ACC112 (cell line): ENCODE results near the gene FAM217A.
"Not testable (repeated sequence)": the region's sequence is repeated elsewhere in the genome, so short reads cannot be mapped to it uniquely, and the experiment has no call there.

ENCODE experiments used
- H2AFZ ChIP-seq: fragments of 200-600 bp; sonication (generic); one replicate; pipeline ENCODE4 v1.6.0; 2017; ENCODE audit warnings: antibody characterized with exemption, low read length; ENCODE audit not compliant: unreplicated experiment
- H3K27ac ChIP-seq: fragments of 200-600 bp; sonication (generic); 2 replicates; pipeline ENCODE4 v1.5.1; 2014; ENCODE audit warnings: low read depth, mild to moderate bottlenecking, antibody characterized with exemption, low read length, moderate library complexity
- H3K27me3 ChIP-seq: fragments of 200-600 bp; sonication (generic); 2 replicates; pipeline ENCODE4 v1.6.1; 2014; ENCODE audit warnings: mild to moderate bottlenecking, antibody characterized with exemption, low read length, moderate library complexity, mixed read lengths; ENCODE audit not compliant: insufficient read depth
- H3K36me3 ChIP-seq: fragments of 200-600 bp; sonication (generic); 2 replicates; pipeline ENCODE4 v1.6.1; 2016; ENCODE audit warnings: mild to moderate bottlenecking, antibody characterized with exemption, low read length, moderate library complexity, mixed read lengths; ENCODE audit not compliant: insufficient read depth
- H3K4me1 ChIP-seq: fragments of 200-600 bp; sonication (generic); one replicate; pipeline ENCODE4 v1.6.1; 2016; ENCODE audit warnings: low read length, mixed read lengths; ENCODE audit not compliant: insufficient read depth, unreplicated experiment, control insufficient read depth
- H3K4me3 ChIP-seq: fragments of 200-600 bp; sonication (generic); 2 replicates; pipeline ENCODE4 v1.5.1; 2014; ENCODE audit warnings: mild to moderate bottlenecking, low read depth, low read length
- H3K79me2 ChIP-seq: fragments of 200-600 bp; sonication (generic); one replicate; pipeline ENCODE4 v1.6.0; 2016; ENCODE audit warnings: low read length; ENCODE audit not compliant: control insufficient read depth, unreplicated experiment, insufficient read depth

Gene FAM217A

DNA sequence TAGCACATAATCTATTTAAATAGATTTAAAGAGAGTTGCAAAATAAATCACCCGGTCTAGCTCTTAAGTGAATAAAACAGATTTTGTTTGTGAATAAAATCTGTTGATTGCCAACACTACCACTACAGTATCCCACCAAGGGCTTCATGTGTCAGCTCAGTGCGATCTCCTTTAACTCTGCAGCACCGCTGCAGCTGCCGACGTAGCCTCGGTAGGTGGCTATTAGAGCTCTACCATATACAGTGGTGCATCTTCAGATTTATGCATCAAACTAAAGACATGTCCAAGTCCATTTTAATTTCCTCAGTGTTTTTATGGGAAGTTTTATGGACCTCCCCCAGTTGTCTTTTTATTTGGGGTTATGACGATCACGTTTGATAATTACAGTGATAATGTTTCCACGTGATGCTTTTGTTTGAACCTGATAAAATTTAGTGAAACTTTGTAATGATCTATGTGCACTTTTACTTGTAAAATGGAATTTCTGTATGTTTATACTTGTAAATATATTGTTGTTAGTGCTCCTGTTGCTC, 29.7 kb upstream of the FAM217A start:
- no peaks in the 10 kb centered on the region for H3K27me3 ChIP-seq
- H2AFZ ChIP-seq: no peak overlapping the region
- no peak overlapping the region for H3K27ac ChIP-seq

GRCh38 chr6:4107873-4108272, 28.9 kb upstream of the FAM217A start:
- Histone ChIP-seq H3K4me3 (no peak overlapping the region), H3K36me3 (no peaks in the 10 kb centered on the region), H2AFZ (no peak overlapping the region), H3K27ac (no peak overlapping the region), H3K27me3 (no peaks in the 10 kb centered on the region), H3K79me2 (no peaks in the 10 kb centered on the region), H3K4me1 (no peaks in the 10 kb centered on the region)

More for the DNA sequence above, 29.7 kb upstream of the FAM217A start:
- H3K79me2 ChIP-seq: no peaks in the 10 kb centered on the region
- H3K36me3 ChIP-seq: no peaks in the 10 kb centered on the region
- no peak overlapping the region for H3K4me3 ChIP-seq
- H3K4me1 ChIP-seq: no peaks in the 10 kb centered on the region

DNA sequence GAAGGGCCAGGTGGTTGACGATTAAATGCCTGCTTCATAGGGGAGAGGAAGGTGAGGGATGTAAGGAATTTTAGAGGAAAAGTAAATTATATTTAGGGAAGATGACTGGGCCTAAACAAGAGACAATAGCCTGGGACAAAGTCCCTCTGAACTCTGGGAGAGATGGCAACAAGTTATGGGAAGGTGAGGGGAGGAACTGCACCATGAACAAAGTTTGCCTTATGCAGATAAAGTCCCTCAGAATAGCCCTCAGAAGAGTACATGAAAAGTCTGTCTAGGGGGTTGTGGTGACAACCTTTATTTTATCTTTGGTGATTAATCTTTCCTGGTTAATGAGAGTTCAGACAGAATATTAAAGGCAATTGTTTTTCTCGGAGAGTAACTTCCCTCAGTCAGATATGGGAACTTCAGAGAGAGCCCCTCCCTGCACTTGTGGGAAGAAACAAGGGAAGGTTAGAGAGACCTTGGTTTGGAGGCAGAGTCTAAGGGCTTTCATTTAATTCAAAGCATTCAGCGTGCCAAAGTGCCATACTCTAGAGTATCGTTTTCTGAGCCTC, 27.1 kb upstream of the FAM217A start:
- no peak overlapping the region for H3K27ac ChIP-seq
- no peaks in the 10 kb centered on the region for H3K27me3 ChIP-seq
- no peak overlapping the region for H2AFZ ChIP-seq
- H3K79me2 ChIP-seq: no peaks in the 10 kb centered on the region
- H3K4me3 ChIP-seq: no peak overlapping the region
- H3K4me1 ChIP-seq: no peaks in the 10 kb centered on the region
- H3K36me3 ChIP-seq: no peaks in the 10 kb centered on the region

GRCh38 chr6:4103929-4104328, 25.0 kb upstream of the FAM217A start:
- Histone ChIP-seq H3K27me3 (no peaks in the 10 kb centered on the region), H3K4me1 (no peaks in the 10 kb centered on the region), H3K79me2 (no peaks in the 10 kb centered on the region), H3K36me3 (no peaks in the 10 kb centered on the region), H2AFZ (no peak overlapping the region), H3K4me3 (no peak overlapping the region), H3K27ac (no peak overlapping the region)

DNA sequence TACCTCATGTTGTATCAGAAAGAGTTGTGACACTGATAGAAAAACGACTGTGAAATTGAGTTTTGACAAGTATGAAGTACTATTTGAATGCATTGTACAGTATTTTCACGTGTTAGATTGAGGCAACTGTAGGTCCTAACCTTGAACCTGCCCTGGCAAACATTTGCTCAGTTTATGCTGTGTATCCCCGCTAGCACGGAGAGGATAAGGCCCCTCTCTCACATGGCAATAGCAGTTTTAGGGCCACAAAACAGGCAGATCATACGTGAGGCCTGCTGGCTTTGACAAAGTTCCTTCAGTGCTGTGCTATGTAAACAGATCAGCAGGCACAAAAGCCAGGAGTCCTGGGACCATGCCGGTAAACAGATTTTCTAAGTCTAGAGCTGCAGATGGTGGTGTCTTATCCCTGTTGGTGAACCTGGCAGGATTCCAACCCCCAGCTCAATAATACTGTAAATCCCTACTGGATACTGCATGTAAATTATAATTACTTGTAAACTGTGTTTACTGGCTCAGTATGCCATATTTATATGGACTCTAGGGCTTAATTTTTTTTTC, 23.8 kb upstream of the FAM217A start:
- H3K4me3 ChIP-seq: no peak overlapping the region
- H2AFZ ChIP-seq: no peak overlapping the region

DNA sequence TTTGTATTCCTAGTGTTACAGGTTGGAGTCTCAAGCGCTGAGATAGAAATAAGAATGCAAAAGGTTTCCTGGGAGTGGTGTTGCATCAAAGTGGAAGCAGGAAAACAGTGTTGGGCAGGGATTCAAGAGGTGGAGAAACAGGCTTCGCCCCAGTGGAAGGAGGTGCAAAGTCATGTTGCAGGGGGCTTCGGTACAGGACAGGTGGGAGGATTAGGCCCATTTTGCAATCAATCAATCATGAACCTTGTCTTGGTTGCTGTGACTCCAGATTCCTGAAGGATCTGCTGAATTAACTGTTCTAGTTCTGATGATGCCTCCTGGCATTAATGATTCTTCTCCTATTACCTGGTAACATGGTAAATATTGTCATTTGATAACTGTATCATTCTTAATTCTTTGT, 22.4 kb upstream of the FAM217A start:
- no peak overlapping the region for H3K27ac ChIP-seq
- H3K79me2 ChIP-seq: no peaks in the 10 kb centered on the region
- H3K4me1 ChIP-seq: no peaks in the 10 kb centered on the region
- H3K27me3 ChIP-seq: no peaks in the 10 kb centered on the region
- H2AFZ ChIP-seq: no peak overlapping the region
- no peaks in the 10 kb centered on the region for H3K36me3 ChIP-seq
- no peak overlapping the region for H3K4me3 ChIP-seq

More for the DNA sequence above, 23.8 kb upstream of the FAM217A start:
- Histone ChIP-seq H3K79me2 (no peaks in the 10 kb centered on the region), H3K27ac (no peak overlapping the region), H3K4me1 (no peaks in the 10 kb centered on the region), H3K36me3 (no peaks in the 10 kb centered on the region), H3K27me3 (no peaks in the 10 kb centered on the region)

DNA sequence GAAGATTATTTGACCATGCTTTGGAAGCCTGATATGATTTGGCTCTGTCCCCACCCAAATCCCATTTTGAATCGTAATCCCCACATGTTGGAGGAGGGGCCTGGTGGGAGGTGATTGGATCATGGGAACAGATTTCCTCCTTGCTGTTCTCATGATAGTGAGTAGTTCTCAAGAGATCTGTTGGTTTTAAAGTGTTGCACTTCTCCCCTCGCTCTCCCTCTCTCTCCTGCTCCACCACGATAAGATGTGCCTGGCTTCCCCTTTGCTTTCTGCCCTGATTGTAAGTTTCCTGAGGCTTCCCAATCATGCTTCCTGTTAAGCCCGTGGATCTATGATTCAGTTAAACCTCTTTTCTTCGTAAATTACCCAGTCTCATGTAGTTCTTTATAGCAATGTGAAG, 21.7 kb upstream of the FAM217A start:
- no peaks in the 10 kb centered on the region for H3K36me3 ChIP-seq
- H3K27ac ChIP-seq: no peak overlapping the region
- no peak overlapping the region for H3K4me3 ChIP-seq
- H3K27me3 ChIP-seq: no peaks in the 10 kb centered on the region
- H2AFZ ChIP-seq: no peak overlapping the region
- H3K4me1 ChIP-seq: no peaks in the 10 kb centered on the region
- no peaks in the 10 kb centered on the region for H3K79me2 ChIP-seq

DNA sequence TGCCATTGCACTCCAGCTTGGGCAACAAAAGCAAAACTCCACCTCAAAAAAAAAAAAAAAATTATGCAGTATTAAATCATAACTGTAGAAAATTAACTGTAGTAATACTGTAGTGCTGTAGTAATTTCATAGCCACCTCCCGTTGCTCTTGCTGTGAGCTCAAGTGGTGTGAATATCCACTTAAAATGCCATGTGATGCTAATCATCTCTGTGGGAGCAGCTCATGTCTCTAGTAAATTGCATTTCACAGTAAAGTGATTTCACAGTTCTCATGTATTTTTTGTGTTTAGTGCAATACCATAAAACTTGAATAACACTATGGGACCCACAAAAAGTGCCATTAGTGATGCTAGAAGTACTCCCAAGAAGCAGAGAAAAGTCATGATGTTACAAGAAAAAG, 14.4 kb upstream of the FAM217A start:
- H3K27ac ChIP-seq: no peak overlapping the region
- no peaks in the 10 kb centered on the region for H3K4me1 ChIP-seq

GRCh38 chr6:4091941-4092340, 13.0 kb upstream of the FAM217A start:
- Histone ChIP-seq H3K27ac (no peak overlapping the region), H3K79me2 (no peaks in the 10 kb centered on the region), H2AFZ (no peak overlapping the region), H3K36me3 (no peaks in the 10 kb centered on the region), H3K4me3 (no peak overlapping the region), H3K4me1 (no peaks in the 10 kb centered on the region), H3K27me3 (no peaks in the 10 kb centered on the region)

More for the DNA sequence above, 14.4 kb upstream of the FAM217A start:
- no peaks in the 10 kb centered on the region for H3K79me2 ChIP-seq
- no peak overlapping the region for H2AFZ ChIP-seq
- H3K36me3 ChIP-seq: no peaks in the 10 kb centered on the region
- H3K4me3 ChIP-seq: no peak overlapping the region
- no peaks in the 10 kb centered on the region for H3K27me3 ChIP-seq

DNA sequence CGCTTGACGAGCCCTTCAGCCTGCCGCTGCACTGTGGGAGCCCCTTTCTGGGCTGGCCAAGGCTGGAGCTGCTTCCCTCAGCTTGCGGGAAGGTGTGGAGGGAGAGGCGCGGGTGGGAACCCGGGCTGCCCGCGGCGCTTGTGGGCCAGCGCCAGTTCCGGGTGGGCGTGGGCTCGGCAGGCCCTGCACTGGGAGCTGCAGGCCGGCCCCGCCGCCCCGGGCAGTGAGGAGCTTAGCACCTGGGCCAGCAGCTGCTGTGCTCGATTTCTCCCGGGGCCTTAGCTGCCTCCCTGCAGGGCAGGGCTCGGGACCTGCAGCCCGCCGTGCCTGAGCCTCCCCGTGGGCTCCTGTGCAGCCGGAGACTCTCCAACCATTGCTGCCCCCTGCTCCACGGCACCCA, 11.1 kb upstream of the FAM217A start:
- not testable (repeated sequence) for H3K79me2 ChIP-seq, H3K27ac ChIP-seq, H2AFZ ChIP-seq, H3K27me3 ChIP-seq, H3K36me3 ChIP-seq, H3K4me1 ChIP-seq, H3K4me3 ChIP-seq

DNA sequence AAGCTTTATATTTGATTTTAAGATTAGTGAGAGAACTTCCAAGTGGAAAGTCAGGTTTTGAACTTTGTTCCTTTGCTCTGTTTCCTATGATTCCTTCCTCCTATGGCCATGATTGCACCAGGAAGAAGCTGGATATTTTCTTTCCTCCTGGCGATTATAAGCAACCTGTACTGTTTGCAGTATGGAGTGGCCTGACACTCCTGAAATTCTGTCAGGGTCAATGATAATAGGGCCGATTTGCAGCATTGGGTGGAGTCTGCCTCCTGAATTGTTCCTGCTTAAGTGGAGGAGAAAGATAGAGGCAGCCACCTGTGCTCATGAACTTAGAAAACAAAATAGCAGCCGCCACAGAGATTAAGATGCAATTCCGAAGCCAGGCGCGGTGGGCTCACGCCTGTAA, 9.8 kb upstream of the FAM217A start:
- no peaks in the 10 kb centered on the region for H3K36me3 ChIP-seq
- H3K4me1 ChIP-seq: no peaks in the 10 kb centered on the region
- no peak overlapping the region for H2AFZ ChIP-seq
- H3K79me2 ChIP-seq: no peaks in the 10 kb centered on the region
- no peaks in the 10 kb centered on the region for H3K27me3 ChIP-seq
- H3K4me3 ChIP-seq: no peak overlapping the region
- no peak overlapping the region for H3K27ac ChIP-seq
